T-helper 22 cell (primary cell): ENCODE results near the gene ZNF275.
"Not testable (repeated sequence)": the region's sequence is repeated elsewhere in the genome, so short reads cannot be mapped to it uniquely, and the experiment has no call there.

Source experiments
- DNase-seq: peaks from one replicate; pipeline ENCODE4 v3.0.0-alpha.2; 2020; ENCODE audit warnings: low read depth

Gene ZNF275

GRCh38 chrX:153361781-153362397 lies 27.9 kb downstream of the ZNF275 start:
- no peak for DNase-seq

- no peak for DNase-seq
These were observed 31.7 kb downstream of the ZNF275 start for GRCh38 chrX:153365670-153366069.

GRCh38 chrX:153366119-153366518 lies 32.2 kb downstream of the ZNF275 start:
- no peak for DNase-seq

GRCh38 chrX:153366878-153367538 lies 33.1 kb downstream of the ZNF275 start:
- DNase-seq = no peak

- DNase-seq = no peak
These were observed 36.5 kb downstream of the ZNF275 start for GRCh38 chrX:153370293-153371055.

- no peak for DNase-seq
These were observed 37.3 kb downstream of the ZNF275 start for GRCh38 chrX:153371256-153371655.

GRCh38 chrX:153372949-153373348 lies 39.0 kb downstream of the ZNF275 start:
- no peak for DNase-seq

- DNase-seq = no peak
These were observed 40.5 kb downstream of the ZNF275 start for GRCh38 chrX:153374426-153374825.

GRCh38 chrX:153375571-153375970 lies 41.6 kb downstream of the ZNF275 start:
- no peak for DNase-seq

GRCh38 chrX:153377727-153378126 lies 43.8 kb downstream of the ZNF275 start:
- no peak for DNase-seq

GRCh38 chrX:153378607-153379006 lies 44.7 kb downstream of the ZNF275 start:
- DNase-seq = no peak

- no peak for DNase-seq
These were observed 45.6 kb downstream of the ZNF275 start for GRCh38 chrX:153379508-153379907.

GRCh38 chrX:153379971-153380581 lies 46.1 kb downstream of the ZNF275 start:
- DNase-seq = no peak

GRCh38 chrX:153380691-153381090 lies 46.7 kb downstream of the ZNF275 start:
- DNase-seq = no peak

GRCh38 chrX:153381684-153382532 lies 48.0 kb downstream of the ZNF275 start:
- DNase-seq = no peak

- DNase-seq = no peak
These were observed 48.9 kb downstream of the ZNF275 start for GRCh38 chrX:153382563-153383482.

- DNase-seq = no peak
These were observed 50.4 kb downstream of the ZNF275 start for GRCh38 chrX:153384390-153384789.

GRCh38 chrX:153384973-153385372 lies 51.0 kb downstream of the ZNF275 start:
- not testable (repeated sequence) for DNase-seq

GRCh38 chrX:153386097-153386496 lies 52.1 kb downstream of the ZNF275 start:
- DNase-seq = no peak

GRCh38 chrX:153387345-153387744 lies 53.4 kb downstream of the ZNF275 start:
- no peak for DNase-seq
